Activated CD4-positive, alpha-beta T cell treated with anti-CD3 and anti-CD28 coated beads, Interleukin-10, Interleukin-2, amounts not matched to agents 100 ng/mL and 50 ng/mL, durations not matched to agents 16 hours and 8 hours (primary cell): ENCODE results near the gene MIGA1.
"Not testable (repeated sequence)": the region's sequence is repeated elsewhere in the genome, so short reads cannot be mapped to it uniquely, and the experiment has no call there.

Source experiments
- DNase-seq: peaks from one replicate; pipeline ENCODE4 v3.0.0-alpha.2; 2020

MIGA1 gene

GRCh38 chr1:77797991-77798390, 18.5 kb downstream of the MIGA1 start:
- no peak for DNase-seq

- no peak for DNase-seq
These were observed 22.6 kb downstream of the MIGA1 start for GRCh38 chr1:77802026-77802425.

GRCh38 chr1:77803371-77803770, 23.9 kb downstream of the MIGA1 start:
- no peak for DNase-seq

- not testable (repeated sequence) for DNase-seq
These were observed 30.5 kb downstream of the MIGA1 start for GRCh38 chr1:77809787-77810462.

DNA sequence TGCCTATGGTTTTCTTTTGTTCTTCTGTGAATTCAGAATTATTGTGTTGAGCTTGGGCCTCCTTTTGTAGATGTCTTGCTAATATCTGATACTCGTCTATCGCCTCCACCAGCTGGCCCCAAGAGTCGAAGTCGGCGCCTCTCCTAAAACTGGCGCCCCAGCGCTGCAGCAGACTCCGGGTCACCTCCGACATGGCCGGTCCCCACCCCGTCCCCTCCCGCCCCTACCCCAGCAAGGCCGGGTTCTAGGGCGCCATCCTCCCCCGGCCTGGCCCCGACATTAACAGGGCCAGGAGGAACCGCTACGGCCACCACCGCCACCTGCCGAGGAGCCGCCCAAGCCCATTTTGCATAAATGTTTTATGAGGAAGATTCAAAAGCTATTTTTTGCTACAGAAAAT, 32.1 kb downstream of the MIGA1 start:
- DNase-seq = not testable (repeated sequence)

DNA sequence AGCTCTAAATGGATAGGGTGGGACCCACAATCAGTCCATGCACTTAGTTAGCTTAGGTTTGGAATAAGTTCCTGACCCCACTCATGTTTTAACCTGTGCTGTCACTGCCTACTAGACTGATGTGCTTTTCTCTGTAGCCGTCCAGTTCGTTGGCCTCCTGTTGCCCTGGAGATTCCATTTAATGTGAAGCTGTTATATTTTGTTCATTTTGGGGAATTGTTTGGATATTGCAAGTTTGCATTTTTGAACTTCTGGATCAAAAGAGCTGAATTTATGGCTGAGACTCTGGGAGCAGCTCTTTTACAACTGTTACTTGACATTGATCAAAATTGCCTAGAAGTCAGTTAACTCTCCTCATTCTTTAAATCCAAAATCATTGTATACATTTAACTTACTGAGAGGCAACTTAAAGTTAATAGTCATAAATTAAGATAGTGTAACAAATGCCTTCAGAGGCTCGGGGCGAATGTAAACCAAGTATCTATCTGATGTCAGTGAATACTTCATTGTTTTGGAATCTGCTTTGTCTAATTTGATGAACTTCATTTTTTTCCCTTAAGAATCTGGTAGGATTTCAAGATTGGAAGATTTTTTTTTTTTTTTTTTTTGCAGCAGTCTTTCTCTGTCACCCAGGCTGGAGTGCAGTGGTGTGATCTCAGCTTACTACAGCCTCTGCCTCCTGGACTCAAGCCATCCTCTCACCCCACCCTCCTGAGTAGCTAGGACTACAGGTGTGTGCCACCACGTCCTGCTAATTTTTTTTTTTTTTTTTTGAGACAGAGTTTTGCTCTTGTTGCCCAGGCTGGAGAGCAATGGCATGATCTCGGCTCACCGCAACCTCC, 38.1 kb downstream of the MIGA1 start:
- DNase-seq = no peak

GRCh38 chr1:77820121-77820520, 40.7 kb downstream of the MIGA1 start:
- DNase-seq = no peak

GRCh38 chr1:77824079-77824478, 44.6 kb downstream of the MIGA1 start:
- no peak for DNase-seq

DNA sequence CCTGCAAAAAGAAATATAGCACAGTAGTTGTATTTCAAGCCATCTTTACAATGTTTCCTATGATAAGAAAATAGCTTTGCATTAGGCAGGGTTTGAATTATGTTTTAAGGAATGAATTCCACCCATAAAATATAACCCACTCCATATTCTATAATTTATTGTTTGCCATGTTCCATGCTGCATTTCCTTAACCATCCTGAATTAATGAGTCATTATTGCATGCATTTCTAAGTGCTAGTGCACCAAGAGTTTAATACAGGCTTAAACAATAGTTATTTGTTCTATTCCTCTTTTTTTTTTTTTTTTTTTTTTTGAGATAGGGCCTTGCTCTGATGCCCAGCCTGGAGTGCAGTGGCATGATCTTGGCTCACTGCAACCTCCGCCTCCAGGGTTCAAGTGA, 45.2 kb downstream of the MIGA1 start:
- no peak for DNase-seq

DNA sequence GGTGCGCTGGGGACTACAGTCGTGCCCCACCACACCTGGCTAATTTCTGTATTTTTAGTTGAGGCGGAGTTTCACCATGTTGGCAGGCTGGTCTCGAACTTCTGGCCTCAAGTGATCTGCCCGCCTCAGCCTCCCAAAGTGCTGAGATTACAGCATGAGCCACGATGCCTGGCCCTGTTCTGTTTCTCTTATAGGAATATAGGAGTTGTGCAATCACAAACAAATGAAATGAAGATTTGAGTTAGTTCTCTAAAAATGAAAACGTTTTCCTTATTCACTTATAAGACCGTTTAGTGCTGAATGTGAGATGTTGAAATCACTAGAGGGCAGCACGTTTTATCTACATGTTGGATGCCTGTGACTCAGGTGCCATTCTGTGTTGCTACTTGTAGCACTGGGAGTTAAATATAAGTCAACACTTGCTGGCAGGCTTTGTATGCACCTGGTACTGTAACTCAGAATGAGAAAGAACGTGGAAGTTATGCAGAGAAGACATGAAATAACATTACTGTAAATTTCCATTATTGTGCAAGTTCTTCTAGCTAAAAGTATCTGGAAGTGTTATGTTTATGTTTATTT, 45.8 kb downstream of the MIGA1 start:
- DNase-seq = peak; percentile 22

DNA sequence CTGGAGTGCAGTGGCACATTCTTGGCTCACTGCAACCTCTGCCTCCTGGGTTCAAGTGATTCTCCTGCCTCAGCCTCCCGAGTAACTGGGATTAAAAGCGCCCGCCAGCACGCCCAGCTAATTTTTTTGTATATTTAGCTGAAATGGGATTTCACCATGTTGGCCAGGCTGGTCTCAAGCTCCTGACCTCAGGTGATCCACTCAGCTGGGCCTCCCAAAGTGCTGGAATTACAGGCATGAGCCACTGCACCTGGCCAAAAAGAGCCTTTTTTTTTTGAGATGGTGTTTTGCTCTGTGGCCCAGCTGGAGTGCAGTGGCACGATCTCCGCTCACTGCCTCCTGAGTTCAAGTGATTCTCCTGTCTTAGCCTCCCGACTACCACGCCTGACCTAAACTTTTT, 47.4 kb downstream of the MIGA1 start:
- not testable (repeated sequence) for DNase-seq

GRCh38 chr1:77828098-77828497, 48.6 kb downstream of the MIGA1 start:
- no peak for DNase-seq

DNA sequence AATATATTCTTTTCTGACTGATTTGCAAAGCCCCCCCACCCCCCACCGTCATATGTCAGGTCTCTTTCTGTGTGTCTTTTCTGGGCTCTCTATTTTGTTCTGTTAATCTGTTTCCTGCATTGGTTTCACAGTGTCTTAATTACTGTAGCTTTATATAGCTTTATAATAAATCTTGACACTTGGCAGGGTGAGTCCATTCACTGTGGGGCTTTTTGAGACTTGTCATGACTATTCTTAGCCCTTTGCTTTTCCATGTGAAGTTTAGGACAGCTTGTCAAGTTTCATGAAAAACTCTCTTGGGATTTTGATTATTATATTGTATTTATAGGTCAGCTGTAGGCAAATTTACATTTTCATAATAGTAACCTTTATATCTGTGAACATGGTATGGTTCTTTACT, 50.4 kb downstream of the MIGA1 start:
- DNase-seq = no peak

GRCh38 chr1:77830946-77831345, 51.5 kb downstream of the MIGA1 start:
- DNase-seq = no peak

- no peak for DNase-seq
These were observed 52.1 kb downstream of the MIGA1 start for GRCh38 chr1:77831566-77831965.

- DNase-seq = no peak
These were observed 52.7 kb downstream of the MIGA1 start for GRCh38 chr1:77831976-77832711.

DNA sequence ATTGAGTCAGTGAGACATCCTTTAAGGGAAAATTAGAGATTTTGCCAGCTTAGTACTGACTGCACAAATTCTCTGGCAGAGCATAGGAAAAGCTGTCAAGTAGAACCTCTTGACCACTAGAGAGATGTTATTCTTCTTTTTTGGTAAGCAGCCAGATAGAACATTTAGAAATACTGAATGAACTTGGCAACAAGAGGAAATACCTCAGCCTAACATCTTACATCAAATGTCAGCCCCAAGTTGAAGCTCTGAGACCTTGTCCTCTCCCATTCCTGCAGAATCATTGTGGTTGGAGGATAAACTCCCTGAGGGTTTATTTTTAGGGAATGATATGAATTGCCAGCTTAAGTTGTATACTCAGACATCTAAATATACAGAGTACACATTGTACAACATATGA, 53.5 kb downstream of the MIGA1 start:
- no peak for DNase-seq

DNA sequence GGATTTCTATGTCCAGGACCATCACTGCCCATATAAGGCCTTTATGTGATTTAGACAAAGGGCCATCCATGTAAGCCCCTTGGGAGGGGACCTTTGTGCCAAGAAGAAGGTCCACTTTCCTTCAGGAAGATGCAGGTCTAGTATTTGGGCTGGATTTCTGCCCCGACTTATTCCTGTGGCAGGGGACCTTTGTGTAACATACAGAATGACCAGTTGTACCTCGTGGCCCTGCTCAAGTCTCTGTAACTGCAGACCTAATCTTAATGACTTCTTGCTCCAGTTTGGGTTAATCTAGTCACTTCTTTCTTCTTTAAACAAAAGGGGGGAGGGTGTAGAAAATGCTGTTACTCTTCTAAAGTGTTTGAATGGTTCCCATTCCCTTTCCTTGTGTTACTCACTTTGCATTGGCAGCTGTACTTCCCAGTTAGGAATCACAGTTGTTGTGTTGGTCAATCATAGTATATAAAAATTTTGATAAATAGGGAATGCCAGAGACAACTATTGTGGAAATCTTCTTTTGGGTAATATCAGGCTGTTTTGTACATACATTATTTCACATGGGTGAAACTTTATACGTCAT, 54.2 kb downstream of the MIGA1 start:
- DNase-seq = no peak

DNA sequence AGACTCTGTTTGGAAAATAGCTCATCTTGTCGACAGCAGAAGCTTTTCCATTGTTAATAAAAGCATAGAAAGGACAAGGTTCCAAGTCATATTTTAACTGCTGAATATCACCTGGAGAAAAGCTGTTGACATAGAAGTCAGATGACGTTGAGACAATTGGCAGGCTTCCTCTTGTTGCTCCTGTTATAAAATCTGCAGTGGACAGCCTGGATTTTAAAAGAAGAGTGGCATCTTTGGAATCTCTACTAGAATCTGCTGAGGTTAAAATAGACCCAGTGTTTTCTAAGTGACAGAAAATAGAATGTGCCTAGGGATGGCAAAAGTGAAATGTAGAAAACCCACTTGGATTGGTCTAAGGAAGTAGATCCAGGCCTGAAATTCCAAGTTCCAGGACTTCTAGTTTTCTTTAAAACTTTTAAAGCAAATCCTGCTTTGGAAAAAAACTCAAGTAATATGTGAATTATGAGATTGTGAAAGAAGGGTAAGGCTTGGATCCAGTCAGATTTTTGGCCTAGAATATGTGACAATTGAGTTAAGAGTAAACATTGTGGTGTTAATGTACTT, 55.4 kb downstream of the MIGA1 start:
- no peak for DNase-seq

- DNase-seq = no peak
These were observed 62.1 kb downstream of the MIGA1 start for GRCh38 chr1:77841574-77841973.

DNA sequence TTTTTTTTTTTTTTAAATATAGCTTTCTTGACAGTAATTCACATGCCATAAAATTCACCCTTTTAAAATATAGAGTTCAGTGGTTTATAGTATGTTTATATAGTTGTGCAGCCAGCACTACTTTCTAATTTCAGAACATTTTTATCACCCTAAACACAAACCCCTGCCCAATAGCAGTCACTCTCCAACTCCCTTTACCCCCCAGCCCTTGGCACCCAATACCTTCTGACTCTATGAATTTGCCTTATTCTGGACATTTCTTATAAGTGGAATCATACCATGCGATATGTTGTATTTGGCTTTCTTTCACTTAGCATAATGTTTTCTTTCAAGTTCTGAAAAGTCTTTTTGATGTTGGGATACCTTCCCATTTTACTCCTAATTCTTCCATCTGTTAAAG, 66.5 kb downstream of the MIGA1 start:
- DNase-seq = no peak

DNA sequence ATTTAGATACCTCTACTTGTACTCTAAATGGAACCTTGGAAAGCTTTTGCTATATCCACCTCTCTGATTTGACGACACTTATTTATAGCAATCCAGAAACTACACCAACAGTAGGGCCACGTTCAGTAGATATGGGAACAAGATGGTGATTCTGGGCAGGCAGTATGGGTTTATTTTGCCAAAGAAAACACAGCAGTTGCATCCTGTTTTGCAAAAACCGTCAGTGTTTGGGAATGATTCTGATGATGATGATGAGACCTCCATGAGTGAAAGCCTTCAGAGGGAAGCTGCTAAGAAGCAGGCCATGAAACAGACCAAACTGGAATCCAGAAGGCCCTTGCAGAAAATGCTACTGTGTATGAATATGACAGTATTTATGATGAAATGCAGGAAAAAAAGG, 67.5 kb downstream of the MIGA1 start:
- DNase-seq = no peak

DNA sequence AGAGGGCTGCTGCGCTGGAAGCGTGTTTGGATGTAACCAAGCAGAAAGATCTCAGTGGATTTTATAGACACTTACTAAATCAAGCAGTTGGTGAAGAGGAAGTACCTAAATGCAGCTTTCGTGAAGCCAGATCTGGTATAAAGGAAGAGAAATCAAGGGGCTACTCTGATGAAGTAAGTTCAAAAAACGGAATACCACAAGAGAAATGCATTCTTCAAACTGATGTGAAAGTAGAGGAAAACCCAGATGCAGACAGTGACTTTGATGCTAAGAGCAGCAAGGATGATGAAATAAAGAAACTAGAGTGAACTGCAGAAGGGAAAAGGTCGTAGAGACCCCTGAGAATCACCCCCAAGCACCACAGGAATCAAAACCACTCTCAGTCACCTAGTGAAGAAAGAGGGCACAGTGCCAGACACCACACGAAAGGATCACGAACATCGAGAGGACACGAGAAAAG, 68.2 kb downstream of the MIGA1 start:
- DNase-seq = no peak
